GM19395 (cell line): Measurements from ENCODE around the gene ITPRIP.

ENCODE experiments used
- ATAC-seq: cut with Tn5 transposase; IDR thresholded peaks from one replicate; pipeline ENCODE4 v1.9.1; 2021; ENCODE audit warnings: mild to moderate bottlenecking, moderate library complexity; ENCODE audit not compliant: unreplicated experiment

The ITPRIP gene

DNA sequence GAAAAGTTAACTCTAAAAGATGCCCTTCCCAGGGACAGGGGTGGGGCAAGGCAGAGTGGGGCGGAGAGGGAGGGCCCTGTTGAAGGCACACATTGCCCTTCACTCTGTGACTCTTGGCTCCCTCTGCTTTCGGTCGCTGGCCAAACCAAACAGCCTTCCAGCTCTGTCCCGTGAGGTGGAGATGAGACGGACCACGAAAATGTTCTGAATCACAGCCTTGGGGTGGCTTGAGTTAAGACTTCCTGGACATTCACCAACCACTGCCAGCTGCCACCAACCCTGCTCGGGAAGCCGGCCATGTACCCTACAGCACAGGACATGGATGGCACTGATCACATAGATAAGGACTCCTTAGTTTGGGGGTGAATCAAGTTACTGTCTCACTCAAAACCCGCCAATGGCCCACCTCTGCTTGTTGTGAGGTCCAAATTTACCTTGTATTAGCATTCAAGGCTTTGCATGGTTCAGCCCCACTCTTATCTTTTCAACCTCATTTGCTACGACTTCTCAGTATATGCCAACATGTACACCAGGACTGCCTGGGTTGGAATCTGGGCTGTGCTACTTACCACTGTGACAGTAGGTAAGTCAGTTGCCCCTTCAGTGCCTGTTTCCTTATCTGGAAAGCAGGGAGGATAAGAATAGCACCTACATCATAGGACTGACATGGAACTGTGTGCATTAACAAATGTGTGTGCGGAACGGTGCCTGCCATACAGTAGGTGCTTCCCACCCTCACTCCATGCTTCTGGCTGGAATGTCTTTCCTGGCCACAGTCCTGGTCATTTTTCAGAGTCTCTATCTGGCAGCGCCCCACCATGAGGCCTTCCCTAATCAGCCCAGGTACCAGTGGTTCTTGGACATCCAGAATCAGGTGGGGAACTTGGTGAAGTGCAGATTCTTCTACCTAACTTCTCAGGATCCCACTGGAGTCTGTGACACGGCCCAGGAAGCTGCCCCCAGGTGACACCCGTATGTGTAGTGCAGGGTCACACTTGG, 28.0 kb downstream of the ITPRIP start:
- no peak for ATAC-seq

DNA sequence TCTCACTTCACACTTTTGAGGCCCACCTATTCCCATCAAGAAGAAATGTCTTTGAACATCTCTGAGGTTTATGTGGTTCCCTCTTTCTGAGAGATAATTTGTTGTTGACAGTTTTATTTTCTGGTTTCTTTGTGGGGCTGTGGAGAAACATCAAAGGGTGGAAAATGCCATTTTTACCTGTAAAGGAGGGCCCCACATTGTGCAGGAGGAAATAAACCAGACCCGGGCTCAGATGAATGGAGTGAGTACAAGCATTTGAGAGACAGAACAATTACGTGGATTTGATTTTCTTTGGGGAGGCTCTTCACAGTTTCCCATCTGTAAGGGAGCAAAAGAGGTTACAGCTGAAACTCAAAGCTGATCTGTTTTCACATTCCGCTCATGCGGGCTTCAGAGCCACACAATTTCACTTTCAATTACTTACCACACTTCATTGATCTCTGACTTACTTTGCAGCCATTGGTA, 29.8 kb downstream of the ITPRIP start:
- ATAC-seq = peak; percentile 88

GRCh38 chr10:104307576-104308438, 30.5 kb downstream of the ITPRIP start:
- ATAC-seq = no peak

DNA sequence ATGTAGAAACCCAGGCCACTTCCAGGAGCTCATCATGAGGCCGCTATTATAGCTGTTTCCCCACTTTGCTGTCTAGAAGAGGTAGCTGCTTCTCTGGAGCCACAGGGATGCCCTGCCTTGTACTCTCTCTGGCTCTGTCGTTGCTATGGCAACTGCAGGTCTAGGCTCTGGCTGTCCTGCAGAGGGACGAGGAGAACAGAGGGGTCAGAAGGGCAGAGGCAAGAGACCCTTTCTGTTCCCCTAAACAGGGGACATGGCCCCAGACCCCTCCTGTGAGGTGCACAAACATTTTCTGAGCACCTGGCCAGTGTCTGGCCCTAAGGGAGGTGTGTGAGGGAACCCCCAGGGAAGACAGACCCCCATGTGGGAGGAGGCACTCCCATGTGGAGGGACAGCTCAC, 31.4 kb downstream of the ITPRIP start:
- ATAC-seq = no peak

- no peak for ATAC-seq
Measured at GRCh38 chr10:104304927-104305326, 33.3 kb downstream of the ITPRIP start.

DNA sequence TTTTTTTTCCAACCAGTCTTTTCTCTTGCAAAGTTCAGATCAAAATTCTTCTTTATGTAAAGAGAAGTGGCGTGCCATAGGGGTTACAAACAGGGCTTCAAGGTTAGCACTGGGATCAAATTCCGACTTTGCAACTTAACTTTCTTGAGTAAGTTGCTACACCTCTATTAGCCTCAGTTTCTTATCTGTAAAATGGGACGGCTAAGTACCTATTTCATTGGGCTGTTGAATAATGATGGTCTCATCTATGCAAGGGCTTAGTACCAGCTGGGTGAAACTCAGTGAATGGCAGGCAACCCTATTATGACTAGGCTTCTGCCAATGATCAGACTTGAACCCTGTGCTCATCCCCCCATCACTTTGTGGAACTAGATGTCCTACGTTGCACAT, 33.9 kb downstream of the ITPRIP start:
- no peak for ATAC-seq

- ATAC-seq = no peak
Measured at GRCh38 chr10:104303594-104304355, 34.5 kb downstream of the ITPRIP start.

DNA sequence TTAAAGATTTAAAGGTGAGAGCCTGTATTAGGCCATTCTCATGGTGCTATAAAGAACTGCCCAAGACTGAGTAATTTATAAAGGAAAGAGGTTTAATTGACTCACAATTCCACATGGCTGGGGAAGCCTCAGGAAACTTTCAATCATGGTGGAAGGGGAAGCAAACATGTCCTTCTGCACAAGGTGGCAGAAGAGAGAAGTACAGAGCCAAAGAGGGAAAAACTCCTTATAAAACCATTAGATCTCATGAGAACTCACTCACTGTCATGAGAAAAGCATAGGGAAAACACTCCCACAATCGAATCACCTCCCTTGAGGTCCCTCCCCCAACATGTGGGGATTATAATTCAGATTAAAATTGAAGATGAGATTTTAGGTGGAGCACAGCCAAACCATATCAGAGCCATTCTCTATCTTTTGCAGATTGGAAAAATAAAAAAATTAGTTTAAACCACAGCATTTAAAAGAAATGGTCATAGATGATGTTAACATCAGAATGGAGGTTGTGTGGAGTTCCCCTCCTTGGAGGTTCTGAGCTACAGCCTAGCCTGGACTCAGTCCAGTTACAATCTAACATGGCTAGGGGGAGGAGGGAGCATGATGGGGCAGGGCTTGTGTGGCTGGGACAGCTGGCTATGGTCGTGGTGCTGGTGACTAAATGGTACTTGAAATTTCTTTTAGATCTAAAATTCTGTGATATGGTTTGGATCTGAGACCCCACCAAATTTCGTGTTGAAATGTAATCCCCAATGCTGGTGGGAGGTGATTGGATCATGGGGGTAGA, 36.2 kb downstream of the ITPRIP start:
- ATAC-seq = no peak

GRCh38 chr10:104300736-104301292, 37.5 kb downstream of the ITPRIP start:
- ATAC-seq = no peak

GRCh38 chr10:104300002-104300735, 38.1 kb downstream of the ITPRIP start:
- ATAC-seq = no peak

- ATAC-seq = no peak
Measured at GRCh38 chr10:104299031-104299904, 39.0 kb downstream of the ITPRIP start.

- ATAC-seq = no peak
Measured at GRCh38 chr10:104297697-104298660, 40.3 kb downstream of the ITPRIP start.

- ATAC-seq = no peak
Measured at GRCh38 chr10:104296687-104297436, 41.4 kb downstream of the ITPRIP start.

- ATAC-seq = no peak
Measured at GRCh38 chr10:104293781-104294321, 44.4 kb downstream of the ITPRIP start.

- ATAC-seq = no peak
Measured at GRCh38 chr10:104293011-104293410, 45.3 kb downstream of the ITPRIP start.

- ATAC-seq = peak; percentile 99
Measured at GRCh38 chr10:104291439-104291951, 46.8 kb downstream of the ITPRIP start.
